ENCODE results near the gene GLB1L.

DNA sequence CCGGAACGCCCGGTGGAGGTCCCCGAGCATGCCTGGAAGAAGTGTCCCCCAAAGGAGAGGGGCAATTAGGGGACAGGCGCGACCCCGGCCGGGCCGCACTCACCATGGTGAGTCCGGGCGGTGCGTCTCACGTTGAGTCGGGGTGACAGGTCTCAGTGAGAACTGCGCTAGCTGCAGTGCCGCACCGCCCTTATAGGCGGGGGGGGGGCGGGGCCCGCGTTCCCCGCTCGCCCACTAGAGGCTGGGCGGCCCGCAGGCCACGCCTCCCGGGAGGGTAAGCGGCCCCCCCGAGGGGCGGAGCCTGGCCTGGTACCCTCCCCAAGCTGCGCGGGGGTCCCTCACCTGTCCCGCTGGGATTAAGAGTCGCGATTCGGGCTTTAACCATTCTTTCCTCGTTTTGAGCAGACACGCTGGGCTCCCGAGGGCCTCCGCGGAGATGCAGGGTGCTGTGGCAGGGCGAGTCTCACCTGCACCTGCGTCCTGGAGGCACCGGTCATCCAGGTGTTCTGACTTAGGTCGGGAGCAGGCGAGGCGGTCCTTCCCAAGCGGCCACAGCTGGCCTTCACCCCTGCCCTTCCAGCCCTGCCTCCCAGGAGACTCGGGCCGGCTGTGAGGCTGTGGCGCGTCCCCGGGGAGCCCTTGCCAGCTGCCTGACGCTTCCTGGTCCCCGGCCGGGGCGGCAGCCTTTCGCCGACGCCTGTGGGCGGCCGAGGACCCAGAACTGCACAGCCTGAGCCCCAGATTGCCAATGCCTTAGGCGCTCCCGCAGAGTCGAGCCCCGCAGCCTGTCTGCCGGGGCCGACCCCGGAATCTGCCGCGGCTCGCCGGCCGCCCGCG lies 8.7 kb upstream of the GLB1L start, which contains the start of gene TUBA4A:
- TF ChIP-seq, protein P1, sequence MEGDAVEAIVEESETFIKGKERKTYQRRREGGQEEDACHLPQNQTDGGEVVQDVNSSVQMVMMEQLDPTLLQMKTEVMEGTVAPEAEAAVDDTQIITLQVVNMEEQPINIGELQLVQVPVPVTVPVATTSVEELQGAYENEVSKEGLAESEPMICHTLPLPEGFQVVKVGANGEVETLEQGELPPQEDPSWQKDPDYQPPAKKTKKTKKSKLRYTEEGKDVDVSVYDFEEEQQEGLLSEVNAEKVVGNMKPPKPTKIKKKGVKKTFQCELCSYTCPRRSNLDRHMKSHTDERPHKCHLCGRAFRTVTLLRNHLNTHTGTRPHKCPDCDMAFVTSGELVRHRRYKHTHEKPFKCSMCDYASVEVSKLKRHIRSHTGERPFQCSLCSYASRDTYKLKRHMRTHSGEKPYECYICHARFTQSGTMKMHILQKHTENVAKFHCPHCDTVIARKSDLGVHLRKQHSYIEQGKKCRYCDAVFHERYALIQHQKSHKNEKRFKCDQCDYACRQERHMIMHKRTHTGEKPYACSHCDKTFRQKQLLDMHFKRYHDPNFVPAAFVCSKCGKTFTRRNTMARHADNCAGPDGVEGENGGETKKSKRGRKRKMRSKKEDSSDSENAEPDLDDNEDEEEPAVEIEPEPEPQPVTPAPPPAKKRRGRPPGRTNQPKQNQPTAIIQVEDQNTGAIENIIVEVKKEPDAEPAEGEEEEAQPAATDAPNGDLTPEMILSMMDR (IDR thresholded peaks at IDR 0.05) = peak in 3 of 4 experiments; percentile 29 to 37 (median 33)
- peak; percentile 92 to 93 for TF ChIP-seq POLR2A (IDR thresholded peaks at IDR 0.05)

Measured in gastroesophageal sphincter (tissue), 3 donors.